Measurements from ENCODE around the gene TESK2. TPM values are rescaled to one million over a fixed set of nuclear protein-coding genes. Genes with fewer than 3 reads are reported as not detected.

TESK2 gene
- total and polyA plus RNA-seq, 2 of the 8 experiments (the other 6 are each of a cell fraction or from before 2014, with no cell fraction given): 10.8 to 12.6 TPM

GRCh38 chr1:45395582-45395981 lies 95.4 kb downstream of the TESK2 start (continued):
- TF ChIP-seq SIN3A (conservative IDR thresholded peaks at IDR 0.05 in 1 of 2, IDR thresholded peaks at IDR 0.05 in 1 of 2; ENCODE audit: low read depth in 1 of 2, low read length in 2 of 2) (no peak), BCL11A (IDR thresholded peaks at IDR 0.05; ENCODE audit: low read depth in 2 of 2, low read length in 2 of 2) (no peak), HDAC6 (IDR thresholded peaks at IDR 0.05; ENCODE audit: low read depth, low read length) (no peak), CHD2 (IDR thresholded peaks at IDR 0.05; ENCODE audit: low read length) (no peak), TAF1 (IDR thresholded peaks at IDR 0.05; ENCODE audit: low read depth, low read length) (no peak)
